ENCODE data around the gene SIRT1. TPM values are rescaled to one million over a fixed set of nuclear protein-coding genes. Genes with fewer than 3 reads are reported as not detected.

Gene SIRT1
- total and polyA plus RNA-seq, 9 of the 15 experiments (the other 6 are each of a cell fraction or from before 2014, with no cell fraction given): 7.8 to 25.8 (median 19.1) TPM

DNA sequence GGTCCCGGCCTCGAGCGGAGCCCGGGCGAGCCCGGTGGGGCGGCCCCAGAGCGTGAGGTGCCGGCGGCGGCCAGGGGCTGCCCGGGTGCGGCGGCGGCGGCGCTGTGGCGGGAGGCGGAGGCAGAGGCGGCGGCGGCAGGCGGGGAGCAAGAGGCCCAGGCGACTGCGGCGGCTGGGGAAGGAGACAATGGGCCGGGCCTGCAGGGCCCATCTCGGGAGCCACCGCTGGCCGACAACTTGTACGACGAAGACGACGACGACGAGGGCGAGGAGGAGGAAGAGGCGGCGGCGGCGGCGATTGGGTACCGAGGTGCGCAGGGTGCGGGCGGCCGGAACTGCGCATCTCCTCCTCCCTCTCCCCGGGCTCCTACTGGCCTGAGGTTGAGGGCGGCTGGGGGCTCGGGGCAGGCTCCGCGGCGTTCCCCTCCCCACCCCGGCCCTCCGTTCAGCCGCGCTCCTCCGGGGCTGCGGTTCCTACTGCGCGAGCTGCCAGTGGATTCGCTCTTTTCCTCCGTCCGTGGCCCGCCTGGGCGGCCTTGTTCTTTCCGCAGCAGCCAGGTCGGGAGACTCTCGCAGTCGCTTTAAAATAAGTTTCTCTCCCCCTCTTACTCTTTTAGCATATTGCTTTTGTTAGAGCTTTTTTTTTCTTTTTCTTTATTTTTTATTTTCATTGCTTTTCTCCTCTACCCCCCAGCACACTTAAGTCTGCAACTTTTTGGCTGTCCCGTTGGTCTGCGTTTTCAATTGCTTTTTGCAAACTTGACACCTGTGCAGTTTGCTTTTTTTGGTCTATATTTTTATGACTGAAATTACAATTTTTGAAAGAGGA is 600 bp downstream of the SIRT1 start (continued):
- TF ChIP-seq ZNF592 (IDR thresholded peaks at IDR 0.05): no peak
- TF ChIP-seq PCBP1 (IDR thresholded peaks at IDR 0.05; ENCODE audit: low read depth, low read length, poor library complexity, severe bottlenecking): peak; percentile 8
- TF ChIP-seq EGR1 (conservative IDR thresholded peaks at IDR 0.05): peak; percentile 38
- peak; percentile 72 for TF ChIP-seq RBBP5 (IDR thresholded peaks at IDR 0.05; ENCODE audit: borderline replicate concordance, insufficient read depth, low read length, poor library complexity, severe bottlenecking)
- no peak for TF ChIP-seq ZNF695 (CRISPR knock-in tag; IDR thresholded peaks at IDR 0.05)
- no peak for TF ChIP-seq CBX5 (IDR thresholded peaks at IDR 0.05; ENCODE audit: borderline replicate concordance, low read depth)
- TF ChIP-seq ZNF24 (IDR thresholded peaks at IDR 0.05): peak; percentile 34; the same call in 1 of the 2 replicates
- TF ChIP-seq ZNF76 (CRISPR knock-in tag; IDR thresholded peaks at IDR 0.05; ENCODE audit: borderline replicate concordance): 0 out of 2 replicates have a peak, but pooled peaks have one; percentile 44
- TF ChIP-seq BRF1 (IDR thresholded peaks at IDR 0.05; ENCODE audit: borderline replicate concordance, extremely low read depth, insufficient read length): no peak
- no peak for TF ChIP-seq BACH1 (tag; IDR thresholded peaks at IDR 0.05)
- TF ChIP-seq ZBTB40 (IDR thresholded peaks at IDR 0.05): peak; percentile 58; the same call in 1 of the 2 replicates
- TF ChIP-seq ZBTB40 (CRISPR knock-in tag; IDR thresholded peaks at IDR 0.05): no peak
- no peak for TF ChIP-seq MCM5 (IDR thresholded peaks at IDR 0.05; ENCODE audit: low read depth)
- no peak for TF ChIP-seq SREBF1 (IDR thresholded peaks at IDR 0.05; ENCODE audit: borderline replicate concordance, low read depth, low read length)
- no peak for TF ChIP-seq GTF2A2 (tag; IDR thresholded peaks at IDR 0.05)

Measured in K562 (cell line).